Activated CD4-positive, alpha-beta T cell treated with anti-CD3 and anti-CD28 coated beads for 36 hours (primary cell): Measurements from ENCODE around the gene CAMTA1. TPM values are rescaled to one million over a fixed set of nuclear protein-coding genes. Genes with fewer than 3 reads are reported as not detected.
"Not testable (repeated sequence)": the region's sequence is repeated elsewhere in the genome, so short reads cannot be mapped to it uniquely, and the experiment has no call there.

Source experiments
- ATAC-seq: fragments of 200-7000 bp; cut with Tn5 transposase; one replicate; pipeline ENCODE4 v1.10.0; 2021; ENCODE audit warnings: mild to moderate bottlenecking, moderate library complexity
- CTCF ChIA-PET: fragments of 350-600 bp; sonication (Branson Sonifier 250); formaldehyde crosslinking; loops from one replicate; lab custom pipeline; 2021; ENCODE audit warnings: antibody characterized with exemption; lab: Charles Lee
- POLR2A ChIA-PET: fragments of 350-600 bp; sonication (Branson Sonifier 250); formaldehyde crosslinking; loops from one replicate; lab custom pipeline; 2021; ENCODE audit warnings: antibody characterized with exemption, inconsistent platforms; lab: Charles Lee
- DNase-seq: peaks from one replicate; pipeline ENCODE4 v3.0.0-alpha.2; 2020
- H3K27ac Mint-ChIP-seq: one replicate; pipeline ENCODE4 v1.8.0; 2021; ENCODE audit warnings: mixed read lengths
- H3K27me3 Mint-ChIP-seq: one replicate; pipeline ENCODE4 v1.8.0; 2021; ENCODE audit warnings: mixed read lengths
- H3K36me3 Mint-ChIP-seq: one replicate; pipeline ENCODE4 v1.8.0; 2021; ENCODE audit warnings: low read depth, mixed read lengths
- H3K4me1 Mint-ChIP-seq: one replicate; pipeline ENCODE4 v1.8.0; 2021; ENCODE audit warnings: mixed read lengths
- H3K4me3 Mint-ChIP-seq: one replicate; pipeline ENCODE4 v1.8.0; 2021; ENCODE audit warnings: mild to moderate bottlenecking, moderate library complexity, mixed read lengths
- H3K9me3 Mint-ChIP-seq: one replicate; pipeline ENCODE4 v1.8.0; 2021; ENCODE audit warnings: low read depth, mixed read lengths
- intact Hi-C, 2 experiments: fragments of 100-400 bp; cut with DNase I in 1 of 2; cut with micrococcal nuclease in 1 of 2; formaldehyde crosslinking; loops; one replicate each; pipeline versions ENCODE4 v1.14.2 to v1.15.1; 2022 to 2024; cut with DNase I, micrococcal nuclease
- total RNA-seq, 2 experiments: library from RNA; stranded (reverse); gene quantifications; one replicate each; pipeline ENCODE4 v1.2.3, GENCODE V29; 2021

The CAMTA1 gene
- total RNA-seq, 2 experiments from 2014 or later: 62.3 to 76.7 TPM

- POLR2A ChIA-PET: no interaction called here
- CTCF ChIA-PET: interaction anchor here (0.7 to 1.3 kb wide), 3 partner anchors 10 to 129 kb away, joined by 3 read pairs; no protein-coding TSS in a partner anchor
- no peaks in the 10 kb centered on the region for H3K9me3 Mint-ChIP-seq
- H3K27me3 Mint-ChIP-seq: no peaks in the 10 kb centered on the region
- H3K4me1 Mint-ChIP-seq: peaks cover 31% of the 10 kb centered on the region
- ATAC-seq (no peak), DNase-seq (no peak)
- no peak overlapping the region for H3K4me3 Mint-ChIP-seq
- intact Hi-C loops: no loop called here
- no peak overlapping the region for H3K27ac Mint-ChIP-seq
- no peaks in the 10 kb centered on the region for H3K36me3 Mint-ChIP-seq
Observed at GRCh38 chr1:6807782-6808181, 22.5 kb downstream of the CAMTA1 start.

GRCh38 chr1:6809461-6809860 lies 24.2 kb downstream of the CAMTA1 start:
- ChIA-PET POLR2A (no interaction called here), CTCF (no interaction called here)

GRCh38 chr1:6810146-6810734 lies 25.0 kb downstream of the CAMTA1 start:
- intact Hi-C loops, H3K4me3 Mint-ChIP-seq, H3K27me3 Mint-ChIP-seq, CTCF ChIA-PET, H3K9me3 Mint-ChIP-seq, H3K27ac Mint-ChIP-seq, ATAC-seq, DNase-seq, POLR2A ChIA-PET, H3K36me3 Mint-ChIP-seq: not testable (repeated sequence)
- peaks cover 23% of the 10 kb centered on the region for H3K4me1 Mint-ChIP-seq

More at GRCh38 chr1:6809461-6809860, 24.2 kb downstream of the CAMTA1 start:
- DNase-seq (no peak), ATAC-seq (no peak)
- Mint-ChIP-seq H3K4me3 (no peak overlapping the region), H3K27me3 (no peaks in the 10 kb centered on the region), H3K27ac (no peak overlapping the region), H3K4me1 (peaks cover 29% of the 10 kb centered on the region), H3K9me3 (no peaks in the 10 kb centered on the region), H3K36me3 (no peaks in the 10 kb centered on the region)
- intact Hi-C loops: no loop called here

- ATAC-seq (no peak), DNase-seq (no peak)
- H3K4me3 Mint-ChIP-seq: no peak overlapping the region
- H3K9me3 Mint-ChIP-seq: no peaks in the 10 kb centered on the region
- CTCF ChIA-PET: interaction anchor here (1.5 kb wide), 1 partner anchor 16 kb away, joined by 3 read pairs; no protein-coding TSS in a partner anchor
- no peaks in the 10 kb centered on the region for H3K36me3 Mint-ChIP-seq
- POLR2A ChIA-PET: interaction anchor here (0.5 kb wide), 1 partner anchor 14 kb away, joined by 4 read pairs; no protein-coding TSS in a partner anchor
- intact Hi-C loops: no loop called here
- H3K4me1 Mint-ChIP-seq: peaks cover 19% of the 10 kb centered on the region
- no peaks in the 10 kb centered on the region for H3K27me3 Mint-ChIP-seq
- H3K27ac Mint-ChIP-seq: no peak overlapping the region
Observed at GRCh38 chr1:6811583-6811982, 26.3 kb downstream of the CAMTA1 start.

GRCh38 chr1:6813165-6813564 lies 27.9 kb downstream of the CAMTA1 start:
- Mint-ChIP-seq H3K4me3 (no peak overlapping the region), H3K27ac (no peak overlapping the region), H3K36me3 (peaks cover 1% of the 10 kb centered on the region), H3K27me3 (no peaks in the 10 kb centered on the region), H3K4me1 (peaks cover 29% of the 10 kb centered on the region), H3K9me3 (no peaks in the 10 kb centered on the region)
- POLR2A ChIA-PET: no interaction called here
- intact Hi-C loops: no loop called here
- no peak for DNase-seq
- no peak for ATAC-seq
- CTCF ChIA-PET: interaction anchor here (0.6 to 0.7 kb wide), 2 partner anchors 141 to 167 kb away, joined by 3 read pairs; no protein-coding TSS in a partner anchor

GRCh38 chr1:6815726-6816125 lies 30.5 kb downstream of the CAMTA1 start:
- no peak overlapping the region for H3K4me3 Mint-ChIP-seq
- no peaks in the 10 kb centered on the region for H3K27me3 Mint-ChIP-seq
- ChIA-PET POLR2A (no interaction called here), CTCF (no interaction called here)
- ATAC-seq (no peak), DNase-seq (no peak)
- no peaks in the 10 kb centered on the region for H3K9me3 Mint-ChIP-seq
- peaks cover 1% of the 10 kb centered on the region for H3K36me3 Mint-ChIP-seq
- intact Hi-C loops: no loop called here
- no peak overlapping the region for H3K27ac Mint-ChIP-seq
- peaks cover 46% of the 10 kb centered on the region for H3K4me1 Mint-ChIP-seq

GRCh38 chr1:6819246-6820040 lies 34.2 kb downstream of the CAMTA1 start:
- H3K27ac Mint-ChIP-seq: no peak overlapping the region

GRCh38 chr1:6820899-6821298 lies 35.6 kb downstream of the CAMTA1 start:
- peaks cover 46% of the 10 kb centered on the region for H3K4me1 Mint-ChIP-seq
- no peak overlapping the region for H3K4me3 Mint-ChIP-seq
- intact Hi-C loops: no loop called here
- DNase-seq (no peak), ATAC-seq (no peak)
- POLR2A ChIA-PET: no interaction called here
- no peak overlapping the region for H3K27ac Mint-ChIP-seq
- CTCF ChIA-PET: no interaction called here
- no peaks in the 10 kb centered on the region for H3K27me3 Mint-ChIP-seq
- no peaks in the 10 kb centered on the region for H3K9me3 Mint-ChIP-seq
- peaks cover 4% of the 10 kb centered on the region for H3K36me3 Mint-ChIP-seq

More at GRCh38 chr1:6819246-6820040, 34.2 kb downstream of the CAMTA1 start:
- Mint-ChIP-seq H3K4me3 (no peak overlapping the region), H3K36me3 (peaks cover 1% of the 10 kb centered on the region), H3K27me3 (no peaks in the 10 kb centered on the region), H3K4me1 (peaks cover 49% of the 10 kb centered on the region), H3K9me3 (no peaks in the 10 kb centered on the region)
- POLR2A ChIA-PET: interaction anchor here (0.6 to 0.7 kb wide), 2 partner anchors 28 to 349 kb away, joined by 3 read pairs; no protein-coding TSS in a partner anchor
- no peak for ATAC-seq
- DNase-seq: no peak
- intact Hi-C loops: no loop called here
- CTCF ChIA-PET: no interaction called here

GRCh38 chr1:6822530-6823359 lies 37.5 kb downstream of the CAMTA1 start:
- POLR2A ChIA-PET: no interaction called here
- no peaks in the 10 kb centered on the region for H3K9me3 Mint-ChIP-seq
- no peak overlapping the region for H3K27ac Mint-ChIP-seq
- peak; percentile 60 for ATAC-seq
- CTCF ChIA-PET: no interaction called here
- H3K36me3 Mint-ChIP-seq: peaks cover 9% of the 10 kb centered on the region
- no peak overlapping the region for H3K4me3 Mint-ChIP-seq
- intact Hi-C loops: no loop called here
- no peaks in the 10 kb centered on the region for H3K27me3 Mint-ChIP-seq
- no peak for DNase-seq
- peaks cover 33% of the 10 kb centered on the region for H3K4me1 Mint-ChIP-seq

GRCh38 chr1:6823793-6824192 lies 38.5 kb downstream of the CAMTA1 start:
- intact Hi-C loops: no loop called here
- Mint-ChIP-seq H3K36me3 (peaks cover 9% of the 10 kb centered on the region), H3K4me1 (peaks cover 28% of the 10 kb centered on the region), H3K4me3 (no peak overlapping the region), H3K27ac (no peak overlapping the region), H3K27me3 (no peaks in the 10 kb centered on the region), H3K9me3 (no peaks in the 10 kb centered on the region)
- ChIA-PET CTCF (interaction anchor here (1.0 to 1.6 kb wide), 2 partner anchors 11 to 51 kb away, joined by 4 to 5 read pairs; no protein-coding TSS in a partner anchor), POLR2A (no interaction called here)
- ATAC-seq: no peak
- no peak for DNase-seq

- intact Hi-C loops: no loop called here
- DNase-seq: no peak
- H3K27me3 Mint-ChIP-seq: no peaks in the 10 kb centered on the region
- H3K4me3 Mint-ChIP-seq: no peak overlapping the region
- peaks cover 16% of the 10 kb centered on the region for H3K36me3 Mint-ChIP-seq
- CTCF ChIA-PET: interaction anchor here (0.6 to 1.6 kb wide), 4 partner anchors 10 to 66 kb away, joined by 3 to 5 read pairs (median 4); no protein-coding TSS in a partner anchor
- no peaks in the 10 kb centered on the region for H3K9me3 Mint-ChIP-seq
- POLR2A ChIA-PET: no interaction called here
- H3K4me1 Mint-ChIP-seq: peaks cover 21% of the 10 kb centered on the region
- ATAC-seq: no peak
- no peak overlapping the region for H3K27ac Mint-ChIP-seq
Observed at GRCh38 chr1:6824665-6825368, 39.6 kb downstream of the CAMTA1 start.
